ENCODE measurements around the gene ELOVL2.

- TF ChIP-seq, protein P1, sequence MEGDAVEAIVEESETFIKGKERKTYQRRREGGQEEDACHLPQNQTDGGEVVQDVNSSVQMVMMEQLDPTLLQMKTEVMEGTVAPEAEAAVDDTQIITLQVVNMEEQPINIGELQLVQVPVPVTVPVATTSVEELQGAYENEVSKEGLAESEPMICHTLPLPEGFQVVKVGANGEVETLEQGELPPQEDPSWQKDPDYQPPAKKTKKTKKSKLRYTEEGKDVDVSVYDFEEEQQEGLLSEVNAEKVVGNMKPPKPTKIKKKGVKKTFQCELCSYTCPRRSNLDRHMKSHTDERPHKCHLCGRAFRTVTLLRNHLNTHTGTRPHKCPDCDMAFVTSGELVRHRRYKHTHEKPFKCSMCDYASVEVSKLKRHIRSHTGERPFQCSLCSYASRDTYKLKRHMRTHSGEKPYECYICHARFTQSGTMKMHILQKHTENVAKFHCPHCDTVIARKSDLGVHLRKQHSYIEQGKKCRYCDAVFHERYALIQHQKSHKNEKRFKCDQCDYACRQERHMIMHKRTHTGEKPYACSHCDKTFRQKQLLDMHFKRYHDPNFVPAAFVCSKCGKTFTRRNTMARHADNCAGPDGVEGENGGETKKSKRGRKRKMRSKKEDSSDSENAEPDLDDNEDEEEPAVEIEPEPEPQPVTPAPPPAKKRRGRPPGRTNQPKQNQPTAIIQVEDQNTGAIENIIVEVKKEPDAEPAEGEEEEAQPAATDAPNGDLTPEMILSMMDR (conservative IDR thresholded peaks at IDR 0.05; ENCODE audit: low read depth, low read length), result no peak
- TF ChIP-seq EZH2 (IDR thresholded peaks at IDR 0.05; ENCODE audit: borderline replicate concordance, low read depth, low read length, poor library complexity, severe bottlenecking), result no peak
Observed at GRCh38 chr6:10947966-10948365, 96.1 kb downstream of the ELOVL2 start.
